Measurements from ENCODE around the gene MYEOV.

MYEOV gene

GRCh38 chr11:69272055-69272454 is 21.9 kb upstream of the MYEOV start:
- no peak overlapping the region for H3K4me3 ChIP-seq (replicated peaks; ENCODE audit: low read depth, low read length)
- TF ChIP-seq CTCF (IDR thresholded peaks at IDR 0.05; ENCODE audit: low read length, missing control alignments) = no peak
- DNase-seq (ENCODE audit: low read depth) = no peak

- no peak for TF ChIP-seq CTCF (IDR thresholded peaks at IDR 0.05; ENCODE audit: low read length, missing control alignments)
- DNase-seq (ENCODE audit: low read depth) = no peak
- H3K4me3 ChIP-seq (replicated peaks; ENCODE audit: low read depth, low read length) = no peak overlapping the region
Observed at GRCh38 chr11:69272831-69273485, 21.0 kb upstream of the MYEOV start.

GRCh38 chr11:69273571-69273970 is 20.4 kb upstream of the MYEOV start:
- DNase-seq (ENCODE audit: low read depth) = no peak
- no peak overlapping the region for H3K4me3 ChIP-seq (replicated peaks; ENCODE audit: low read depth, low read length)
- no peak for TF ChIP-seq CTCF (IDR thresholded peaks at IDR 0.05; ENCODE audit: low read length, missing control alignments)

GRCh38 chr11:69274531-69275016 is 19.4 kb upstream of the MYEOV start:
- no peak for DNase-seq (ENCODE audit: low read depth)
- H3K4me3 ChIP-seq (replicated peaks; ENCODE audit: low read depth, low read length) = no peak overlapping the region
- TF ChIP-seq CTCF (IDR thresholded peaks at IDR 0.05; ENCODE audit: low read length, missing control alignments) = no peak

- no peak for TF ChIP-seq CTCF (IDR thresholded peaks at IDR 0.05; ENCODE audit: low read length, missing control alignments)
- no peak for DNase-seq (ENCODE audit: low read depth)
- H3K4me3 ChIP-seq (replicated peaks; ENCODE audit: low read depth, low read length) = no peak overlapping the region
Observed at GRCh38 chr11:69275178-69275577, 18.8 kb upstream of the MYEOV start.

- no peak for TF ChIP-seq CTCF (IDR thresholded peaks at IDR 0.05; ENCODE audit: low read length, missing control alignments)
- no peak for DNase-seq (ENCODE audit: low read depth)
- H3K4me3 ChIP-seq (replicated peaks; ENCODE audit: low read depth, low read length) = no peak overlapping the region
Observed at GRCh38 chr11:69276165-69276564, 17.8 kb upstream of the MYEOV start.

All from fibroblast of pulmonary artery (primary cell).